ENCODE measurements around the gene SYPL1.

Gene SYPL1

GRCh38 chr7:106049139-106049752 is 62.9 kb downstream of the SYPL1 start:
- DNase-seq = no peak

- no peak for DNase-seq
Measured at GRCh38 chr7:106048706-106049020, 63.4 kb downstream of the SYPL1 start.

- DNase-seq = no peak
Measured at GRCh38 chr7:106047818-106048705, 64.0 kb downstream of the SYPL1 start.

GRCh38 chr7:106047184-106047583 is 64.9 kb downstream of the SYPL1 start:
- DNase-seq = no peak

GRCh38 chr7:106045586-106045985 is 66.5 kb downstream of the SYPL1 start:
- DNase-seq = no peak

- DNase-seq = no peak
Measured at GRCh38 chr7:106045139-106045538, 67.0 kb downstream of the SYPL1 start.

- DNase-seq = no peak
Measured at GRCh38 chr7:106042196-106042611, 69.9 kb downstream of the SYPL1 start.

GRCh38 chr7:106041140-106041717 is 70.9 kb downstream of the SYPL1 start:
- no peak for DNase-seq
